ENCODE results near the gene CHMP2B.

- TF ChIP-seq CTCF (IDR thresholded peaks at IDR 0.05): no peak
- TF ChIP-seq POLR2A (IDR thresholded peaks at IDR 0.05): no peak
Measured at GRCh38 chr3:87186608-87187159, 40.4 kb upstream of the CHMP2B start.
